Measurements from ENCODE around the gene SMAD7.

The SMAD7 gene

GRCh38 chr18:48959921-48960920, 9.5 kb upstream of the SMAD7 start:
- DNase-seq, result no peak

- DNase-seq, result no peak
Observed at GRCh38 chr18:48959551-48959920, 8.8 kb upstream of the SMAD7 start.

- DNase-seq, result no peak
Observed at GRCh38 chr18:48958951-48959350, 8.2 kb upstream of the SMAD7 start.

- DNase-seq, result no peak
Observed at GRCh38 chr18:48957616-48958015, 6.9 kb upstream of the SMAD7 start.

- no peak for DNase-seq
Observed at GRCh38 chr18:48957136-48957535, 6.4 kb upstream of the SMAD7 start.

- DNase-seq, result no peak
Observed at GRCh38 chr18:48956356-48956755, 5.6 kb upstream of the SMAD7 start.

- no peak for DNase-seq
Observed at GRCh38 chr18:48955830-48956261, 5.1 kb upstream of the SMAD7 start.

- no peak for DNase-seq
Observed at GRCh38 chr18:48954886-48955819, 4.4 kb upstream of the SMAD7 start.

- no peak for DNase-seq
Observed at GRCh38 chr18:48953104-48953706, 2.4 kb upstream of the SMAD7 start.

GRCh38 chr18:48952287-48953103, 1.7 kb upstream of the SMAD7 start:
- DNase-seq, result peak; percentile 70 to 81

GRCh38 chr18:48951448-48952286, 902 bp upstream of the SMAD7 start:
- DNase-seq, result peak; percentile 89 to 92

GRCh38 chr18:48949606-48950535, 894 bp downstream of the SMAD7 start:
- DNase-seq, result peak in 1 of 2 donors; percentile 73

GRCh38 chr18:48949050-48949605, 1.6 kb downstream of the SMAD7 start:
- DNase-seq, result no peak

GRCh38 chr18:48948112-48949049, 2.4 kb downstream of the SMAD7 start:
- peak; percentile 57 to 69 for DNase-seq

GRCh38 chr18:48947560-48947959, 3.2 kb downstream of the SMAD7 start:
- DNase-seq, result peak in 1 of 2 donors; percentile 52

- no peak for DNase-seq
Observed at GRCh38 chr18:48947092-48947491, 3.7 kb downstream of the SMAD7 start.

- DNase-seq, result peak in 1 of 2 donors; percentile 17
Observed at GRCh38 chr18:48946329-48946835, 4.4 kb downstream of the SMAD7 start.

GRCh38 chr18:48945953-48946217, 4.9 kb downstream of the SMAD7 start:
- DNase-seq, result no peak

All from hippocampal formation (tissue), 2 donors.